HCT116 (cell line): Measurements from ENCODE around the gene CFAP46.

ENCODE experiments used
- TCF7L2 ChIP-seq: IDR thresholded peaks from 2 replicates; pipeline ENCODE4 v1.7.0; 2011; ENCODE audit warnings: borderline replicate concordance, inconsistent platforms; ENCODE audit not compliant: insufficient read depth, insufficient read length; ENCODE audit errors: extremely low read depth
- TF ChIP-seq, protein P1 (sequence below): IDR thresholded peaks from 2 replicates; pipeline ENCODE4 v1.6.1; 2012; ENCODE audit warnings: low read depth

DNA sequence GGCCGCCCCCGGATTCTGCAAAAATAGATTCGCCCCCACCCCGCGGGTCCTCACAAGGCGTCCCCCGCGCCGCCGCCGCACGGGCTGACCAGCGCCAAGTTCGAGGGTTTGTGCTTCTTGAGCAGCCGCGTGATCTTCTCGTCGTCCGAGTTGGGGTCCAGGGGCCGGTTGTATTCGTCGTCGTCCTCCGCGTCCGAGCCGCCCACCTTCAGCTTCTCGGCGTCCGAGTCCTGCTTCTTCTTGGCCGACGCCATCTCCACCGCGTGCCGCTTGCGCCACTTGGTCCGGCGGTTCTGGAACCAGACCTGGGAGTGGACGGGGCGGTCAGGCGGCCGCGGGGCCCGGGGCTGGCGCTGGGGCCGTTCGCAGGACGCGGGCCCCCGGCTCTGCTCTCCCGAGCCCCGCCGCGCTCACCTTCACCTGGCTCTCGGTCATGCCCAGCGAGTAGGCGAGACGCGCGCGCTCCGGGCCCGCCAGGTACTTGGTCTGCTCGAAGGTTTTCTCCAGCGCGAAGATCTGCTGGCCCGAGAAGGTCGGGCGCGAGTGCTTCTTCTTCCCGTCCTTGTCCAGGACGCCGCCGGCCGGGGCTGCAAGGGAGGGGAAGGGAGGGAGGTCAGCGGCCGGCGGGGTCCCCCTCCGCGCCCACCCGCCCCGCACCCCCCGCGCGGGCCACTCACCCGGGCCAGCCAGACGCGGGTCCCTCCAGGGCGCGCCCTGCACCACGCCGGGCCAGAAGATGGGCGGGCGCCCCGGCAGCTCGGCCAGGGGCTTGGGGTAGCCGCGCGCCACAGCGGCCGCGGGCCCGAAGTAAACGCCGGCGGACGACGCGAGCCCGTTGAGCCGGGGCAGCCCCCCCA is 157.3 kb downstream of the CFAP46 start:
- TF ChIP-seq, protein P1, sequence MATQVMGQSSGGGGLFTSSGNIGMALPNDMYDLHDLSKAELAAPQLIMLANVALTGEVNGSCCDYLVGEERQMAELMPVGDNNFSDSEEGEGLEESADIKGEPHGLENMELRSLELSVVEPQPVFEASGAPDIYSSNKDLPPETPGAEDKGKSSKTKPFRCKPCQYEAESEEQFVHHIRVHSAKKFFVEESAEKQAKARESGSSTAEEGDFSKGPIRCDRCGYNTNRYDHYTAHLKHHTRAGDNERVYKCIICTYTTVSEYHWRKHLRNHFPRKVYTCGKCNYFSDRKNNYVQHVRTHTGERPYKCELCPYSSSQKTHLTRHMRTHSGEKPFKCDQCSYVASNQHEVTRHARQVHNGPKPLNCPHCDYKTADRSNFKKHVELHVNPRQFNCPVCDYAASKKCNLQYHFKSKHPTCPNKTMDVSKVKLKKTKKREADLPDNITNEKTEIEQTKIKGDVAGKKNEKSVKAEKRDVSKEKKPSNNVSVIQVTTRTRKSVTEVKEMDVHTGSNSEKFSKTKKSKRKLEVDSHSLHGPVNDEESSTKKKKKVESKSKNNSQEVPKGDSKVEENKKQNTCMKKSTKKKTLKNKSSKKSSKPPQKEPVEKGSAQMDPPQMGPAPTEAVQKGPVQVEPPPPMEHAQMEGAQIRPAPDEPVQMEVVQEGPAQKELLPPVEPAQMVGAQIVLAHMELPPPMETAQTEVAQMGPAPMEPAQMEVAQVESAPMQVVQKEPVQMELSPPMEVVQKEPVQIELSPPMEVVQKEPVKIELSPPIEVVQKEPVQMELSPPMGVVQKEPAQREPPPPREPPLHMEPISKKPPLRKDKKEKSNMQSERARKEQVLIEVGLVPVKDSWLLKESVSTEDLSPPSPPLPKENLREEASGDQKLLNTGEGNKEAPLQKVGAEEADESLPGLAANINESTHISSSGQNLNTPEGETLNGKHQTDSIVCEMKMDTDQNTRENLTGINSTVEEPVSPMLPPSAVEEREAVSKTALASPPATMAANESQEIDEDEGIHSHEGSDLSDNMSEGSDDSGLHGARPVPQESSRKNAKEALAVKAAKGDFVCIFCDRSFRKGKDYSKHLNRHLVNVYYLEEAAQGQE = no peak
- TF ChIP-seq TCF7L2 = no peak
